ENCODE data around the gene RCN2.

RCN2 gene

GRCh38 chr15:76978522-76979330 lies 47.2 kb downstream of the RCN2 start:
- peaks cover 0 to 12% of the 10 kb centered on the region in 2 donors for H3K4me1 ChIP-seq (ENCODE audit: control insufficient read depth in 2 of 2, insufficient read depth in 1 of 2, low read depth in 1 of 2, low read length in 2 of 2)
- no peak overlapping the region for H2BK12ac ChIP-seq (ENCODE audit: low read length)
- H3K27me3 ChIP-seq (ENCODE audit: control insufficient read depth in 3 of 3, insufficient read depth in 3 of 3, low read depth in 1 of 3, low read length in 3 of 3), result peaks cover 0 to 8% (median 0%) of the 10 kb centered on the region in 3 experiments
- H3K4me3 ChIP-seq (ENCODE audit: low read length in 2 of 2), result no peak overlapping the region
- H3K4me2 ChIP-seq (ENCODE audit: insufficient read depth, low read length, poor library complexity, severe bottlenecking), result no peak overlapping the region
- no CpG with 5 or more reads among the region's 18 CpGs for WGBS, 2 donors (ENCODE audit: extremely low coverage in 2 of 2, insufficient read length in 2 of 2, insufficient replicate concordance in 1 of 2)
- no peak overlapping the region for H2BK5ac ChIP-seq (ENCODE audit: low read length)
- no peak for DNase-seq (ENCODE audit: low spot score)
- H3K14ac ChIP-seq (ENCODE audit: low read length), result no peak overlapping the region
- H3K36me3 ChIP-seq (replicated peaks in 1 of 2; ENCODE audit: control insufficient read depth in 2 of 2, insufficient read depth in 2 of 2, low read length in 2 of 2), result no peaks in the 10 kb centered on the region
- no peaks in the 10 kb centered on the region for H3K79me1 ChIP-seq (ENCODE audit: low read depth, low read length)
- H3K9ac ChIP-seq (ENCODE audit: low read depth, low read length, poor library complexity), result no peak overlapping the region
- H3K27ac ChIP-seq (replicated peaks; ENCODE audit: low read length), result no peak overlapping the region
- H4K8ac ChIP-seq (ENCODE audit: low read depth, low read length), result no peak overlapping the region
- H3K9me3 ChIP-seq (replicated peaks in 1 of 2; ENCODE audit: control insufficient read depth in 2 of 2, insufficient read depth in 1 of 2, low read depth in 1 of 2, low read length in 2 of 2), result peaks cover 0 to 5% of the 10 kb centered on the region in 2 donors
- no peak overlapping the region for H3K23ac ChIP-seq (ENCODE audit: low read depth, low read length, poor library complexity)
- H2AFZ ChIP-seq (ENCODE audit: low read length), result peak overlapping the region; percentile 17
- H3K18ac ChIP-seq (ENCODE audit: low read length), result no peak overlapping the region
- no peak overlapping the region for H4K91ac ChIP-seq (ENCODE audit: low read depth, low read length, poor library complexity)
- H2BK15ac ChIP-seq (ENCODE audit: low read length), result no peak overlapping the region
- no peak overlapping the region for H3K4ac ChIP-seq (ENCODE audit: low read length)
- H2AK5ac ChIP-seq (ENCODE audit: low read depth, low read length), result peak overlapping the region; percentile 60
- H2BK120ac ChIP-seq (ENCODE audit: low read depth, low read length), result no peak overlapping the region

- Histone ChIP-seq H3K27me3 (ENCODE audit: control insufficient read depth in 3 of 3, insufficient read depth in 3 of 3, low read depth in 1 of 3, low read length in 3 of 3) (peaks cover 0 to 14% (median 0%) of the 10 kb centered on the region in 3 experiments), H3K4me3 (ENCODE audit: low read length in 2 of 2) (no peak overlapping the region), H3K4me1 (ENCODE audit: control insufficient read depth in 2 of 2, insufficient read depth in 1 of 2, low read depth in 1 of 2, low read length in 2 of 2) (peaks cover 0 to 10% of the 10 kb centered on the region in 2 donors), H2BK5ac (ENCODE audit: low read length) (no peak overlapping the region), H3K9me3 (replicated peaks in 1 of 2; ENCODE audit: control insufficient read depth in 2 of 2, insufficient read depth in 1 of 2, low read depth in 1 of 2, low read length in 2 of 2) (peaks cover 0 to 5% of the 10 kb centered on the region in 2 donors), H3K36me3 (replicated peaks in 1 of 2; ENCODE audit: control insufficient read depth in 2 of 2, insufficient read depth in 2 of 2, low read length in 2 of 2) (no peaks in the 10 kb centered on the region), H3K4ac (ENCODE audit: low read length) (no peak overlapping the region), H3K18ac (ENCODE audit: low read length) (peak overlapping the region; percentile 24), H3K23ac (ENCODE audit: low read depth, low read length, poor library complexity) (no peak overlapping the region), H3K4me2 (ENCODE audit: insufficient read depth, low read length, poor library complexity, severe bottlenecking) (no peak overlapping the region), H3K9ac (ENCODE audit: low read depth, low read length, poor library complexity) (no peak overlapping the region), H4K8ac (ENCODE audit: low read depth, low read length) (no peak overlapping the region), H3K14ac (ENCODE audit: low read length) (no peak overlapping the region), H3K27ac (replicated peaks; ENCODE audit: low read length) (no peak overlapping the region), H2BK120ac (ENCODE audit: low read depth, low read length) (no peak overlapping the region), H2AK5ac (ENCODE audit: low read depth, low read length) (peak overlapping the region; percentile 60), H4K91ac (ENCODE audit: low read depth, low read length, poor library complexity) (no peak overlapping the region), H3K79me1 (ENCODE audit: low read depth, low read length) (no peaks in the 10 kb centered on the region), H2BK12ac (ENCODE audit: low read length) (no peak overlapping the region), H2AFZ (ENCODE audit: low read length) (peak overlapping the region; percentile 17), H2BK15ac (ENCODE audit: low read length) (no peak overlapping the region)
- DNase-seq (ENCODE audit: low spot score), result no peak
- no CpG with 5 or more reads among the region's 23 CpGs for WGBS, 2 donors (ENCODE audit: extremely low coverage in 2 of 2, insufficient read length in 2 of 2, insufficient replicate concordance in 1 of 2)
Observed at GRCh38 chr15:76979331-76979925, 47.9 kb downstream of the RCN2 start.

- H2BK12ac ChIP-seq (ENCODE audit: low read length), result no peak overlapping the region
- no peak overlapping the region for H3K4me2 ChIP-seq (ENCODE audit: insufficient read depth, low read length, poor library complexity, severe bottlenecking)
- no peak overlapping the region for H3K4me3 ChIP-seq (ENCODE audit: low read length in 2 of 2)
- H3K9me3 ChIP-seq (replicated peaks in 1 of 2; ENCODE audit: control insufficient read depth in 2 of 2, insufficient read depth in 1 of 2, low read depth in 1 of 2, low read length in 2 of 2), result peaks cover 0 to 5% of the 10 kb centered on the region in 2 donors
- no peak overlapping the region for H2BK120ac ChIP-seq (ENCODE audit: low read depth, low read length)
- H3K18ac ChIP-seq (ENCODE audit: low read length), result peak overlapping the region; percentile 24
- peak overlapping the region; percentile 54 for H3K9ac ChIP-seq (ENCODE audit: low read depth, low read length, poor library complexity)
- H3K4me1 ChIP-seq (ENCODE audit: control insufficient read depth in 2 of 2, insufficient read depth in 1 of 2, low read depth in 1 of 2, low read length in 2 of 2), result peaks cover 0 to 10% of the 10 kb centered on the region in 2 donors
- H3K23ac ChIP-seq (ENCODE audit: low read depth, low read length, poor library complexity), result no peak overlapping the region
- H4K8ac ChIP-seq (ENCODE audit: low read depth, low read length), result no peak overlapping the region
- H3K79me1 ChIP-seq (ENCODE audit: low read depth, low read length), result no peaks in the 10 kb centered on the region
- no peak overlapping the region for H2AFZ ChIP-seq (ENCODE audit: low read length)
- H3K27ac ChIP-seq (replicated peaks; ENCODE audit: low read length), result no peak overlapping the region
- no peaks in the 10 kb centered on the region for H3K36me3 ChIP-seq (replicated peaks in 1 of 2; ENCODE audit: control insufficient read depth in 2 of 2, insufficient read depth in 2 of 2, low read length in 2 of 2)
- peak overlapping the region; percentile 59 for H2AK5ac ChIP-seq (ENCODE audit: low read depth, low read length)
- H3K14ac ChIP-seq (ENCODE audit: low read length), result no peak overlapping the region
- H2BK15ac ChIP-seq (ENCODE audit: low read length), result no peak overlapping the region
- H4K91ac ChIP-seq (ENCODE audit: low read depth, low read length, poor library complexity), result no peak overlapping the region
- H3K4ac ChIP-seq (ENCODE audit: low read length), result no peak overlapping the region
- no peak overlapping the region for H2BK5ac ChIP-seq (ENCODE audit: low read length)
- WGBS, 2 donors (ENCODE audit: extremely low coverage in 2 of 2, insufficient read length in 2 of 2, insufficient replicate concordance in 1 of 2), result no CpG with 5 or more reads among the region's 7 CpGs
- H3K27me3 ChIP-seq (ENCODE audit: control insufficient read depth in 3 of 3, insufficient read depth in 3 of 3, low read depth in 1 of 3, low read length in 3 of 3), result peaks cover 0 to 14% (median 0%) of the 10 kb centered on the region in 3 experiments
- no peak for DNase-seq (ENCODE audit: low spot score)
Observed at GRCh38 chr15:76979996-76980520, 48.5 kb downstream of the RCN2 start.

- Histone ChIP-seq H4K8ac (ENCODE audit: low read depth, low read length) (no peak overlapping the region), H2AFZ (ENCODE audit: low read length) (peak overlapping the region; percentile 11), H3K27ac (replicated peaks; ENCODE audit: low read length) (no peak overlapping the region), H3K18ac (ENCODE audit: low read length) (peak overlapping the region; percentile 44), H3K23ac (ENCODE audit: low read depth, low read length, poor library complexity) (peak overlapping the region; percentile 40), H2BK12ac (ENCODE audit: low read length) (no peak overlapping the region), H2BK5ac (ENCODE audit: low read length) (no peak overlapping the region), H3K4me1 (ENCODE audit: control insufficient read depth in 2 of 2, insufficient read depth in 1 of 2, low read depth in 1 of 2, low read length in 2 of 2) (peaks cover 0 to 10% of the 10 kb centered on the region in 2 donors), H3K27me3 (ENCODE audit: control insufficient read depth in 3 of 3, insufficient read depth in 3 of 3, low read depth in 1 of 3, low read length in 3 of 3) (peaks cover 0 to 9% (median 0%) of the 10 kb centered on the region in 3 experiments), H3K9ac (ENCODE audit: low read depth, low read length, poor library complexity) (no peak overlapping the region), H3K36me3 (replicated peaks in 1 of 2; ENCODE audit: control insufficient read depth in 2 of 2, insufficient read depth in 2 of 2, low read length in 2 of 2) (no peaks in the 10 kb centered on the region), H3K9me3 (replicated peaks in 1 of 2; ENCODE audit: control insufficient read depth in 2 of 2, insufficient read depth in 1 of 2, low read depth in 1 of 2, low read length in 2 of 2) (peaks cover 0 to 5% of the 10 kb centered on the region in 2 donors), H4K91ac (ENCODE audit: low read depth, low read length, poor library complexity) (no peak overlapping the region), H3K4ac (ENCODE audit: low read length) (no peak overlapping the region), H2BK120ac (ENCODE audit: low read depth, low read length) (no peak overlapping the region), H3K4me3 (ENCODE audit: low read length in 2 of 2) (no peak overlapping the region), H3K79me1 (ENCODE audit: low read depth, low read length) (no peaks in the 10 kb centered on the region), H3K4me2 (ENCODE audit: insufficient read depth, low read length, poor library complexity, severe bottlenecking) (no peak overlapping the region), H2AK5ac (ENCODE audit: low read depth, low read length) (peak overlapping the region; percentile 50), H2BK15ac (ENCODE audit: low read length) (peak overlapping the region; percentile 63), H3K14ac (ENCODE audit: low read length) (peak overlapping the region; percentile 64)
- DNase-seq (ENCODE audit: low spot score), result no peak
- no CpG with 5 or more reads among the region's 9 CpGs for WGBS, 2 donors (ENCODE audit: extremely low coverage in 2 of 2, insufficient read length in 2 of 2, insufficient replicate concordance in 1 of 2)
Observed at GRCh38 chr15:76982356-76982755, 50.8 kb downstream of the RCN2 start.

Data from neuronal stem cell (in vitro differentiated cells).